K562 treated with DMSO at 1 percent for 24 hours (cell line): ENCODE results near the gene SURF6. TPM values are rescaled to one million over a fixed set of nuclear protein-coding genes. Genes with fewer than 3 reads are reported as not detected.

Experiments
- total RNA-seq: library from RNA; unstranded; fragments of 300-600 nt; gene quantifications from 2 replicates; pipeline ENCODE4 v1.2.3, GENCODE V29; 2022; ENCODE audit warnings: low read depth; ENCODE audit not compliant: insufficient read depth

Gene SURF6
- 23.6 and 25.8 TPM in 2 replicates for total RNA-seq

GRCh38 chr9:133335924-133336811 lies at the start of gene SURF6:
TSS of gene SURF6 (minus strand) at chr9:133336188. CDS start at chr9:133336132, 56 bp downstream.

GRCh38 chr9:133375724-133376654 lies 40.0 kb upstream of the SURF6 start, which contains the start of the genes STKLD1 and SURF4:
TSS of gene STKLD1 (plus strand) at chr9:133376366. CDS start at chr9:133376474, 108 bp downstream.
TSS of gene SURF4 (minus strand) at chr9:133376060. CDS start at chr9:133375969, 91 bp downstream.

GRCh38 chr9:133356391-133357091 lies 20.6 kb upstream of the SURF6 start, which contains the start of the genes SURF1 and SURF2:
TSS of gene SURF1 (minus strand) at chr9:133356487. CDS start at chr9:133356453, 34 bp downstream.
TSS of gene SURF2 (plus strand) at chr9:133356550. CDS start at chr9:133356593, 43 bp downstream.

GRCh38 chr9:133347985-133348717 lies 12.2 kb upstream of the SURF6 start, which contains the start of the genes MED22 and RPL7A:
TSS of gene MED22 (minus strand) at chr9:133348131. CDS start at chr9:133346662, 1,469 bp downstream.
TSS of gene RPL7A (plus strand) at chr9:133348218. CDS start at chr9:133348244, 26 bp downstream.

Other genes starting within 250 kb of the SURF6 start
- 41.1 and 53.9 TPM in 2 replicates for gene RALGDS, start 214.9 kb downstream of the SURF6 start, total RNA-seq
- gene GBGT1, start 172.3 kb downstream of the SURF6 start, total RNA-seq: 20.6 and 20.7 TPM in 2 replicates
- not detected in 2 replicates for gene OBP2B, start 126.9 kb downstream of the SURF6 start, total RNA-seq
- gene ABO, start 61.0 kb downstream of the SURF6 start, total RNA-seq: 6.8 and 14.1 TPM in 2 replicates
- 31.3 and 35.9 TPM in 2 replicates for gene MED22, start 11.9 kb upstream of the SURF6 start, total RNA-seq
- gene RPL7A, start 12.0 kb upstream of the SURF6 start, total RNA-seq: 5,124 and 5,344 TPM in 2 replicates
- gene SURF1, start 20.3 kb upstream of the SURF6 start, total RNA-seq: 54.6 and 55.3 TPM in 2 replicates
- gene SURF2, start 20.4 kb upstream of the SURF6 start, total RNA-seq: 55.8 and 60.9 TPM in 2 replicates
- gene SURF4, start 39.9 kb upstream of the SURF6 start, total RNA-seq: 174 and 178 TPM in 2 replicates
- 0.63 and 2.1 TPM in 2 replicates for gene STKLD1, start 40.2 kb upstream of the SURF6 start, total RNA-seq
- 28.6 and 30.7 TPM in 2 replicates for gene REXO4, start 81.8 kb upstream of the SURF6 start, total RNA-seq
- 0.79 and 1.3 TPM in 2 replicates for gene ADAMTS13, start 86.2 kb upstream of the SURF6 start, total RNA-seq
- gene CACFD1, start 123.8 kb upstream of the SURF6 start, total RNA-seq: 16.9 and 18.2 TPM in 2 replicates
- gene SLC2A6, start 142.9 kb upstream of the SURF6 start, total RNA-seq: 11.6 and 11.7 TPM in 2 replicates
- gene MYMK, start 188.8 kb upstream of the SURF6 start, total RNA-seq: not detected in 2 replicates
- not detected in 2 replicates for gene ADAMTSL2, start 198.5 kb upstream of the SURF6 start, total RNA-seq